HG03060 (cell line): Measurements from ENCODE around the gene KLHL21.
"Not testable (repeated sequence)": the region's sequence is repeated elsewhere in the genome, so short reads cannot be mapped to it uniquely, and the experiment has no call there.

Experiments
- ATAC-seq: cut with Tn5 transposase; IDR thresholded peaks from one replicate; pipeline ENCODE4 v1.9.1; 2021; ENCODE audit warnings: low read depth, moderate number of reproducible peaks; ENCODE audit not compliant: unreplicated experiment

Gene KLHL21

GRCh38 chr1:6560267-6560666, 42.4 kb downstream of the KLHL21 start:
- ATAC-seq = no peak

- ATAC-seq = not testable (repeated sequence)
Measured at GRCh38 chr1:6559161-6559560, 43.5 kb downstream of the KLHL21 start.

GRCh38 chr1:6557597-6557996, 45.1 kb downstream of the KLHL21 start:
- ATAC-seq = no peak

- no peak for ATAC-seq
Measured at GRCh38 chr1:6554907-6555778, 47.5 kb downstream of the KLHL21 start, which contains the start of gene TAS1R1. TSS of gene TAS1R1 (plus strand) at chr1:6555307. CDS start at chr1:6555374, 67 bp downstream.

GRCh38 chr1:6554031-6554906, 48.4 kb downstream of the KLHL21 start, which contains the start of gene NOL9:
TSS of gene NOL9 (minus strand) at chr1:6554513. CDS start at chr1:6554502, 11 bp downstream.
- ATAC-seq = peak; percentile 57

GRCh38 chr1:6547301-6547700, 55.4 kb downstream of the KLHL21 start:
- ATAC-seq = no peak

GRCh38 chr1:6546326-6546725, 56.3 kb downstream of the KLHL21 start:
- no peak for ATAC-seq

- no peak for ATAC-seq
Measured at GRCh38 chr1:6545276-6546112, 57.2 kb downstream of the KLHL21 start.

- no peak for ATAC-seq
Measured at GRCh38 chr1:6544831-6545230, 57.8 kb downstream of the KLHL21 start.
